ENCODE results near the gene OR6A2. TPM values are rescaled to one million over a fixed set of nuclear protein-coding genes. Genes with fewer than 3 reads are reported as not detected.

OR6A2 gene
- total and polyA plus RNA-seq, 2 of the 4 experiments (the other 2 are of a cell fraction), result 0.07 to 0.72 TPM

DNA sequence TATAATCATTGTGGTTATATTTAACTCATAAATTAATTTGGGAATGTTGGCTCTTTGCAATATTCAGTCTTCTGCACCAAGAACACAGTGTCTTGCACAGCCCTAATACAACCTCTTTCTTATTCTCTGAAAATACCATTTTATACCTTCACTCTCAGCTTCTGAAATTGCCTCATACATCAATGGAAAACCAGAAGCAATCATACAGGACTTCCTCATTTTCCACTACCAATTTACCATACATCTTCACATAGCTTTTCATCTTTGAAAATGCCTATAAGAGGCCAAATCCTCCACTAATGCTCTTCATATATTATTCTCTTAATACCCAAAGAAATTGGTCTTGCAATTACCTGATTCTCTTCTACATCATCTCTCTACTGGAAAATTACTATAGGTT, 21.0 kb downstream of the OR6A2 start:
- no peaks in the 10 kb centered on the region for H3K36me3 ChIP-seq (ENCODE audit: control insufficient read depth, insufficient read depth, low read length)
- POLR2A ChIA-PET (ENCODE audit: unreplicated experiment), result interaction anchor here (0.6 kb wide), 1 partner anchor 10 kb away, joined by 4 read pairs; no protein-coding TSS in a partner anchor
- no peaks in the 10 kb centered on the region for H4K20me1 ChIP-seq (ENCODE audit: insufficient read depth, low read length)
- in situ Hi-C loops (cut with MboI; ENCODE audit: low sequenced_read_pairs), result no loop called here
- no peaks in the 10 kb centered on the region for H3K9me3 ChIP-seq (ENCODE audit: control insufficient read depth, insufficient read depth, low read length)
- DNase-seq (no peak), ATAC-seq (ENCODE audit: low read depth) (no peak)
- no peak overlapping the region for H4K8ac ChIP-seq (ENCODE audit: low read depth in 2 of 2, low read length in 2 of 2)
- H3K9me1 ChIP-seq (ENCODE audit: insufficient read depth, low read length), result no peaks in the 10 kb centered on the region
- H3K56ac ChIP-seq (ENCODE audit: extremely low read depth, insufficient read depth, low read length), result no peak overlapping the region
- H2AFZ ChIP-seq (replicated peaks; ENCODE audit: low read length, poor library complexity), result no peak overlapping the region
- H4K5ac ChIP-seq (ENCODE audit: low read depth, low read length), result no peak overlapping the region
- no peak overlapping the region for H2BK120ac ChIP-seq (ENCODE audit: low read depth, low read length)
- TF ChIP-seq, protein P1, sequence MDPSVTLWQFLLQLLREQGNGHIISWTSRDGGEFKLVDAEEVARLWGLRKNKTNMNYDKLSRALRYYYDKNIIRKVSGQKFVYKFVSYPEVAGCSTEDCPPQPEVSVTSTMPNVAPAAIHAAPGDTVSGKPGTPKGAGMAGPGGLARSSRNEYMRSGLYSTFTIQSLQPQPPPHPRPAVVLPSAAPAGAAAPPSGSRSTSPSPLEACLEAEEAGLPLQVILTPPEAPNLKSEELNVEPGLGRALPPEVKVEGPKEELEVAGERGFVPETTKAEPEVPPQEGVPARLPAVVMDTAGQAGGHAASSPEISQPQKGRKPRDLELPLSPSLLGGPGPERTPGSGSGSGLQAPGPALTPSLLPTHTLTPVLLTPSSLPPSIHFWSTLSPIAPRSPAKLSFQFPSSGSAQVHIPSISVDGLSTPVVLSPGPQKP (IDR thresholded peaks at IDR 0.05; ENCODE audit: borderline replicate concordance, low read depth, low read length), result no peak
- TF ChIP-seq MXI1 (IDR thresholded peaks at IDR 0.05; ENCODE audit: borderline replicate concordance, low read depth, low read length) (no peak), CEBPB (IDR thresholded peaks at IDR 0.05; ENCODE audit: low read depth, low read length) (no peak), SMC3 (IDR thresholded peaks at IDR 0.05; ENCODE audit: low read depth, low read length) (no peak)
- BruUV-seq (replicated peaks), result no TSS peak
- no peak overlapping the region for H3K18ac ChIP-seq (ENCODE audit: low read depth, low read length)
- no peaks in the 10 kb centered on the region for H3K27me3 ChIP-seq (ENCODE audit: control insufficient read depth, insufficient read depth, low read length)
- no peaks in the 10 kb centered on the region for H3K4me1 ChIP-seq (ENCODE audit: control insufficient read depth, insufficient read depth, low read length)
- H3K4me2 ChIP-seq (ENCODE audit: low read depth, low read length), result no peak overlapping the region
- no peak overlapping the region for H3K4me3 ChIP-seq (ENCODE audit: insufficient read depth, low read depth, low read length)
- H3K79me1 ChIP-seq (ENCODE audit: low read depth in 1 of 2, low read length in 2 of 2), result no peaks in the 10 kb centered on the region
- H2BK20ac ChIP-seq (ENCODE audit: low read depth, low read length), result no peak overlapping the region
- no peak overlapping the region for H3K23ac ChIP-seq (ENCODE audit: low read depth, low read length)
- no peak overlapping the region for H3K27ac ChIP-seq (ENCODE audit: insufficient read depth, low read length)
- H3K9ac ChIP-seq (ENCODE audit: low read depth, low read length), result no peak overlapping the region
- no peak overlapping the region for H3K4ac ChIP-seq (ENCODE audit: low read depth, low read length)
- no peak overlapping the region for H2AK9ac ChIP-seq (replicated peaks; ENCODE audit: low read depth, low read length, poor library complexity)
- CTCF ChIA-PET, result interaction anchor here (1.4 kb wide), 1 partner anchor 23 kb away, joined by 3 read pairs; no protein-coding TSS in a partner anchor
- H2BK15ac ChIP-seq (ENCODE audit: low read depth, low read length), result no peak overlapping the region
- intact Hi-C loops (cut with micrococcal nuclease), result no loop called here
- dilution Hi-C loops (cut with HindIII; ENCODE audit: low sequenced_read_pairs, unreplicated experiment), result no loop called here
- H2AK5ac ChIP-seq (ENCODE audit: low read depth, low read length), result no peak overlapping the region
- H4K91ac ChIP-seq (ENCODE audit: insufficient read depth, low read depth, low read length), result no peak overlapping the region
- no peak overlapping the region for H2BK5ac ChIP-seq (ENCODE audit: low read depth, low read length, poor library complexity, severe bottlenecking)
- H3K14ac ChIP-seq (replicated peaks; ENCODE audit: low read depth, low read length), result no peak overlapping the region

Data from IMR-90 (cell line).